Measurements from ENCODE around the gene HMGB4.
A peak's percentile ranks its signal among the peaks of the same experiment; 100 is the strongest.

HMGB4 gene

GRCh38 chr1:33863779-33864178 is at the start of gene HMGB4:
TSS of gene HMGB4 (plus strand) at chr1:33864079. CDS start at chr1:33864192, 113 bp downstream.
- DNase-seq (ENCODE audit: low read depth): no peak

DNA sequence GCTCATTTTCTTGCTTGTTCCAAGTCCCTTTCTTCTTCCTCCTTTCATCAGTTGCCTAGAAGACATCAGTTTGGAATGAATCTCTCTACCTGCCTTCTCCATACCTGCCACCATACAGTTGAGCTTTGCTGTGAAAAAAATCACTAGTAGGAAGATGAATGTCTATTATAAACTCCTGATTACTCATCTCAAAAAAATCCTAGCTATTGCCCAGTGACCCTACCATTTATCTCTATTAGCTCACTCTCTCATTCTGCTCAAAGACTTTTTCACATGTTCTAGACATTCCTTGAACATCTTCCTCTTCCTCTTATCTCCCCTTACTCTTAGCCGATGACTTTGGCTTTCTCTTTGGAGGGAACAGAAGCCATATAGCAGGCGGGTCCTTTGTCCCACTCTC is 49.7 kb upstream of the HMGB4 start:
- no peak for DNase-seq (ENCODE audit: low read depth)

- DNase-seq (ENCODE audit: low read depth): peak; percentile 52
These were observed 48.8 kb upstream of the HMGB4 start for GRCh38 chr1:33815061-33815460.

GRCh38 chr1:33818071-33818470 is 45.8 kb upstream of the HMGB4 start:
- DNase-seq (ENCODE audit: low read depth): no peak

- DNase-seq (ENCODE audit: low read depth): no peak
These were observed 44.5 kb upstream of the HMGB4 start for GRCh38 chr1:33819290-33819912.

DNA sequence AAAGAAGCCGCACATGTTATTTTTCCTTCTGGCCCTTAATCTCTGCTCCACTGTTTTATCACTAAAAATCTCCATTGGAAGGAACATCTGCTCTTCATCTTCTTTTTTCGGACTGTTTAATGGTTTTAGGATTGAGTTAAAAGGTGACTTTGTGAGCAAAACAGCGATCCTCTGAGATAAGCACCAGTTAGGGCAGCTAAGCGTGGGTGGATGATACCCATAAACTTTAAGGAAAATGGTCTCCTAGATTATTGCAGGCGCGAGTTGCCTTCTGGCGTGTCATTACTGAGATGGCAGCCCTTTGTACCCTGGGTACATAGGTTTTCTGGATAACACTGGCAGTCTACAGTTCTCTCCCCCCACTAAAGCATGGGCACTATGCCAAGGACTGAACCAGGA is 44.0 kb upstream of the HMGB4 start:
- no peak for DNase-seq (ENCODE audit: low read depth)

DNA sequence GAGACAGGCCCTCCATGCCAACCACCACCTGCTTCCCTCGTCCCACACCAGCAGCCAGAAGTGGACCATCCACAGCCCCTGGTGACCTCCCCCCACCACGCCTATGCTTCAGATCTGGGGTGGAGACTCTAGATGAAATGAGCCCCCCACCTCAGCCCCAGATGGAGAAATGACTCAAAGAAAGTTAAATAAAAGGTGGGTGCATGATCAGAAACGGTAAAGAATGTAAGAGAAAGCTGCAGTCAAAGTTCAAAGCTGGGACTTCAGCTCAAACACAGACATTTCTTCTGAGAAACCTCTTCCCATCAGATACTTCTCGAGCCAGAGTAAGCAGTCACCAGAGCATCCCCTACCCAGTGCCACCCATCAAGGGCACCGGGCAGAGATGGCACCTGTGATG is 43.1 kb upstream of the HMGB4 start:
- no peak for DNase-seq (ENCODE audit: low read depth)

GRCh38 chr1:33821291-33821690 is 42.6 kb upstream of the HMGB4 start:
- DNase-seq (ENCODE audit: low read depth): no peak

- DNase-seq (ENCODE audit: low read depth): no peak
These were observed 41.5 kb upstream of the HMGB4 start for GRCh38 chr1:33822396-33822795.

DNA sequence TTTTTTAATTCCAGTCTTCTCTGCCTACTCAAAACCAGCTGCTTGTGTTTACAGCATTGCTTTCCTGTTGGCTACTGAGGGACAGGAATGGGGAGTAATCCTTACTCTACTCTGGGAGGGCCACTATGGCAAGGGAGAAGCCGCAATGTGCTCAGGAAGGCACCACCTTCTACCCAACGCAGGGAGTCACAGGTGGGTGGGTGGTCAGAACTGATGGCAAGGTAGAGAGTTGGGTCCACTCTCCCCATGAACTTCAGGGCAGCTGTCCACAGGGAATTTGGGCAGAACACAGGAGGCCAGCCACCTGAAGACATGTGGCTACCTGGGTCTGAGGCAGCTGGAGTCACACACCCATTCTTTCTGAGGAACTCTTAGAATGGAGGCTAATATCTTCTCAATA is 40.5 kb upstream of the HMGB4 start:
- no peak for DNase-seq (ENCODE audit: low read depth)

- DNase-seq (ENCODE audit: low read depth): no peak
These were observed 40.0 kb upstream of the HMGB4 start for GRCh38 chr1:33823830-33824229.

DNA sequence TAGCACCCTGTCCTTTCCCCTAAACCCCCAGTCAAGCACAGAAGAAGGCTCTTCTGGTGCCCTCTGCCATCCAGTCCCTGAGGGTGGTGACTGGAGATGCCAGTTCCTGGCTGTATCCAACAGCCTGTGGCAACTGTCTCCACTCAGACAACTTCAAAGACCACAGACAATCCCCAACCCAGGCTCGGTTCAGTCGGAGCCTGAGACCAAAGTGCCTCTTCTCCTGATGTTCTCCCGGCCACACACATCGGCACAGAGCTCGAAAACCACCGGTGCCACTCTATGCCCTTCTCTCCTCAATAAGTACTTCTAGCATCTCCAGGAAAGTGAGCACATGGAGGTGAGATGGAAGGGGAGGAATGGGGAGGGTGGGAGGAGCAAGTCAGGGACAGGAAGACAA is 39.6 kb upstream of the HMGB4 start:
- no peak for DNase-seq (ENCODE audit: low read depth)

DNA sequence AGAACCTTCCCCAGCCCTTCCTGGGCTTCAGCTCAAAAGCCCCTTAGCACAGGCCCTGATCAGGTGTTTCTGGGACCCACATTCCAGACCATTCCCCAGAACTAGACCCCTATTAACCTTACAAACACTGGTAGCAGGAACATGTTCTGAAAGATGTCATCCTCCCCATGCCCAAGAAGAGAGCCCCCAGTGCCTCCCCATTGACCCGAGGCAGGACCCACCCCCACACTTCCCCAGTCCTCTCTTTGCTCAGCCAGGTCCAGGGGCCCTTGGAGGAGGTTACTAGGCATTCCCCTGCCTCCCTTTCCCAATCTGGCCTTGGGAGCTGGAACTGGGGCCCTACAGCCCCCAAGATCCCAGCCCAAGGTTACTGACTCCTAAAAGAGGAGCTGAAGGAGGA is 38.9 kb upstream of the HMGB4 start:
- no peak for DNase-seq (ENCODE audit: low read depth)

- DNase-seq (ENCODE audit: low read depth): no peak
These were observed 38.4 kb upstream of the HMGB4 start for GRCh38 chr1:33825506-33825905.

DNA sequence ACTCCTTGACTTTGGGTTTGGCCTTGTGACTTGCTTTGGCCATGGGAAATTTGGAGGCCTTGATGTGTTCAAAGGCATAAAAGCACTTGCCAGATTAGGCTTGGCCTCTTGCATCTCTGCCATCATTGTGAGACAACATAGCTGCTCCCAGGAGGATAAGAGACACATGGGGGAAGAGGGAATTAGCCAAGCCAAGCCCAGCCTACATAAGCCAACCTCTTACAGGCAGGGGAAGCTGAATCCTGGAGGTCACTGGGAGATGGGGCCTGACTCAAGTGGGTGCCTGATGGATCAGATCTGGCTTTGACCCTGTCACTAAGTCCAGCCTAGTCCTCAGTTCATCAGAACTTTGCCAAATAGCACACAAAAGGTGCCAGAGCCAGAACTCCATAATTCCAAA is 37.6 kb upstream of the HMGB4 start:
- DNase-seq (ENCODE audit: low read depth): no peak

- no peak for DNase-seq (ENCODE audit: low read depth)
These were observed 37.2 kb upstream of the HMGB4 start for GRCh38 chr1:33826711-33827110.

GRCh38 chr1:33828059-33828458 is 35.8 kb upstream of the HMGB4 start:
- no peak for DNase-seq (ENCODE audit: low read depth)

DNA sequence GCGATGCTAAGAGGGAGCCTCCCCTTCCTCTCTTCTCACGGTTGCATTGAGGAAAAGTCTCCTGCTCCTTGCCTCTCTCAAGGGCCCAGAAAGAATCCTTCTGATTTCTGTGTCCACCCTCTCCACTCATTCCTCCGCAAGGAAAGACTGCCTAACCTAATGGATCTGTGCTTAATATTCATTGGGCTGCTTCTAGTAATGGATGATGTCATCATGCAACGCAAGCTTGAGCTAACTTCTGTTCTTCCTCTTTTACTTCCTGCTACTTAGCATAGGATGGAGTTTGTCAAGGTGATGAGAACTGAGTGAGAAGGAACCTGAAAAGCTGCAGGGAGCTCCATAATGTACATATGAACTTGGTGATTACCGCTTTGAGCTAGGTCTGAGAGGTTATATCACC is 35.2 kb upstream of the HMGB4 start:
- no peak for DNase-seq (ENCODE audit: low read depth)

DNA sequence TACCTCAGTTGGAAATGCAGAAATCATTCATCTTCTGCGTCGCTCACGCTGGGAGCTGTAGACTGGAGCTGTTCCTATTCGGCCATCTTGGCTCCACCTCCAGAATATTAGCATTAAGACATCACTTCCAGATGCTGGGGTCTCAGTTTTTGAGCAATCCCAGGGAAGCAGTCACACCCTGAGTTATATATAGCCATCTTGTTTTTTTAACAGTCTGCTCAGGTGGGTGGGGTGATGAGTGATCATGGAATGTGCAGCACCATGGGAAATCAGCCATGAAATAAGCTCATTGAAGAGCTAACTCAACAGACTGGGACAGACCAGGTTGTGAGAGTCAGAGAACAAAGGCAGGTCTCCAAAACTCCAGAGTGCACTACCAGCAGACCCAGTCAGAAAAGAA is 27.0 kb upstream of the HMGB4 start:
- no peak for DNase-seq (ENCODE audit: low read depth)

DNA sequence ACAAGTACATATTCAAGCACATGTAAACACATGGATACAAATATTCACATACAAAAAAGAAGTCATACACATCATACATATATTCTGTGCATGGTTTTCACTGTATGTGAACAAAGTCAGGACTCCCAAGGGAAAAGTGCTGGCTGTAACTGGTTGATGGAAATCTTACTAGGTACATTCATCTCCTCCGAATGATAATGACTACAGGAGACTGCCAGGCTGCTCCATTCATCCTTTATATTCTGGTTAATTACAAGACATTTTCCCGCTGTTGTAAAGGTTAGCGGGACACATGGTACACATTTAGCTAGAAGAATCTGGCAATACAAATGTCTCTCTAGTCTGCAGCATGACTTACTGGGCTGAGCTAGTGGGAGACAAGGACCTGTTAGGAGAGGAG is 26.2 kb upstream of the HMGB4 start:
- DNase-seq (ENCODE audit: low read depth): no peak

- no peak for DNase-seq (ENCODE audit: low read depth)
These were observed 22.4 kb upstream of the HMGB4 start for GRCh38 chr1:33841494-33841893.

GRCh38 chr1:33842348-33842747 is 21.5 kb upstream of the HMGB4 start:
- DNase-seq (ENCODE audit: low read depth): no peak

DNA sequence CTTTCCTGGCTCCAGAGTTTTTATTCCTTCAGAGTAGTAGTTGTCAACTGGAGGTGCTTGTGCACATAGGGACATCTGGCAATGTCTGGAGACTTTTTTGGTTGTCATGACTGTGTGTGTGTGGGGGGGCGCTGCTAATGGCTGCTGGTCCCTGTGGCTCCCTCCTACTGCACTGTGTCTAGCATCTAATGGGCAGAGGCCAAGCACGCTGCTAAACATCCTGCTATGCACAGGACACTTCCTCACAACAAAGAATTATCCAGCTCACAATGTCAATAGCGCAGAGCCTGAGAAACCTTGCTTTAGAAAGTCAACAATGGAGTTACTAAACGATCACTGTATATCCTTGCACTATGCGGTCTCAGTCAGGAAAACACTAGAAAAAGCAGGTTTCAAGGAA is 19.7 kb upstream of the HMGB4 start:
- no peak for DNase-seq (ENCODE audit: low read depth)

GRCh38 chr1:33846861-33847260 is 17.0 kb upstream of the HMGB4 start:
- DNase-seq (ENCODE audit: low read depth): no peak
